ENCODE data around the gene TMEM140. TPM values are rescaled to one million over a fixed set of nuclear protein-coding genes. Genes with fewer than 3 reads are reported as not detected.
"Not testable (repeated sequence)": the region's sequence is repeated elsewhere in the genome, so short reads cannot be mapped to it uniquely, and the experiment has no call there.

The TMEM140 gene
- polyA plus RNA-seq, 4 donors = 26.7 to 35.5 (median 28.1) TPM

- not testable (repeated sequence) for DNase-seq (ENCODE audit: low read depth in 4 of 4, low spot score in 3 of 4)
Observed at GRCh38 chr7:135211946-135212685, 64.2 kb downstream of the TMEM140 start.

GRCh38 chr7:135213831-135214230 is 66.0 kb downstream of the TMEM140 start:
- no peak for DNase-seq (ENCODE audit: low read depth in 4 of 4, low spot score in 3 of 4)

DNA sequence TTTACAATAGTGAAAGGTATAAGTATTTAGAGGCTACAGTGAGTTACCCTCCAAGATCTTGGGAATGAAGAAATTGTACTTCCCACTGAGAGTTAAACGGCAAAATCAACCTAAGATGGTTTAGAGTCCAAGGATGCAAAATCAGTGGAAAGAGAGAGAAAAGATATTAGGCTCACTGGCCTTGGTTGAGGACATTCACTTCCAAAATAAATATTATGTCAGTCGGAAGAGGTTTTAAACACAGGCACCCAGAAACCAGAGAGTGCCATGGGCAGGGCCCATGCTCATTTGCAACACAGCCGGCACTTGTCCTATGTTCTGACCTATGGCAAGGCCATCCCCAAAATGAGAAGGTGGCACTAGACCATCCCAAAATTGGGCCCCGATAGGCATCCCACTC is 67.3 kb downstream of the TMEM140 start:
- no peak for DNase-seq (ENCODE audit: low read depth in 4 of 4, low spot score in 3 of 4)

DNA sequence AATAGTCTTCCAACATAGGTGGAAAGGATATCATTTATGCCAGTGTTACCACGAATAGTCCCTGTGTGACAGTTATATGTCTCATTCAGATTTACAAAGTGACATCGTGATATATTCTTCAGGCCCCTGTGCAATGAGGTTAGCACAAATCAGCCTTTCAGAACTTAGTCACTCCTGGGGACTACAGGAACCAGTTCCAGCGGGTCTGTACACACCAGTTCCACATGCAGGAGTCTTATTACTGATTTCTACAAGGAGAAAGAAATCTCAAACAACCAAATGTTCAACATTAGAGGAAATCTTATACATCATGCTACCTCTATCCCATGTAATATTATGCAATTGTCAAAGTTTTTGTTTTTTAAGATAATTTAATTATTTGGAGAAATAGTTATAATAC is 67.8 kb downstream of the TMEM140 start:
- no peak for DNase-seq (ENCODE audit: low read depth in 4 of 4, low spot score in 3 of 4)

Other genes with a start within 250 kb of the TMEM140 start
- gene AGBL3, start 161.6 kb upstream of the TMEM140 start, polyA plus RNA-seq (ENCODE audit: insufficient read length in 4 of 4) = 10 to 100 TPM in 2 of 4 donors, 1 to 10 TPM in 2; 9.4 to 12.0 (median 10.2) TPM
- 10 to 100 TPM; 50.6 to 72.2 (median 61.0) TPM for gene CYREN, start 22.6 kb downstream of the TMEM140 start, polyA plus RNA-seq (ENCODE audit: insufficient read length in 4 of 4)
- gene WDR91, start 63.5 kb downstream of the TMEM140 start, polyA plus RNA-seq (ENCODE audit: insufficient read length in 4 of 4) = 10 to 100 TPM; 46.2 to 52.0 (median 50.1) TPM
- under 1 TPM; 0.17 to 0.28 (median 0.23) TPM for gene STRA8, start 85.8 kb downstream of the TMEM140 start, polyA plus RNA-seq (ENCODE audit: insufficient read length in 4 of 4)

Measured in right renal pelvis (tissue), 4 donors.